GM21390 (cell line): ENCODE measurements around the gene CDKN1B.
A peak's percentile ranks its signal among the peaks of the same experiment; 100 is the strongest.

Source experiments
- ATAC-seq: cut with Tn5 transposase; IDR thresholded peaks from one replicate; pipeline ENCODE4 v1.9.1; 2021; ENCODE audit not compliant: unreplicated experiment

Gene CDKN1B

GRCh38 chr12:12700254-12700653 is 16.9 kb upstream of the CDKN1B start:
- no peak for ATAC-seq

GRCh38 chr12:12701457-12701856 is 15.7 kb upstream of the CDKN1B start:
- ATAC-seq = no peak

GRCh38 chr12:12704593-12705230 is 12.5 kb upstream of the CDKN1B start:
- peak; percentile 76 for ATAC-seq

DNA sequence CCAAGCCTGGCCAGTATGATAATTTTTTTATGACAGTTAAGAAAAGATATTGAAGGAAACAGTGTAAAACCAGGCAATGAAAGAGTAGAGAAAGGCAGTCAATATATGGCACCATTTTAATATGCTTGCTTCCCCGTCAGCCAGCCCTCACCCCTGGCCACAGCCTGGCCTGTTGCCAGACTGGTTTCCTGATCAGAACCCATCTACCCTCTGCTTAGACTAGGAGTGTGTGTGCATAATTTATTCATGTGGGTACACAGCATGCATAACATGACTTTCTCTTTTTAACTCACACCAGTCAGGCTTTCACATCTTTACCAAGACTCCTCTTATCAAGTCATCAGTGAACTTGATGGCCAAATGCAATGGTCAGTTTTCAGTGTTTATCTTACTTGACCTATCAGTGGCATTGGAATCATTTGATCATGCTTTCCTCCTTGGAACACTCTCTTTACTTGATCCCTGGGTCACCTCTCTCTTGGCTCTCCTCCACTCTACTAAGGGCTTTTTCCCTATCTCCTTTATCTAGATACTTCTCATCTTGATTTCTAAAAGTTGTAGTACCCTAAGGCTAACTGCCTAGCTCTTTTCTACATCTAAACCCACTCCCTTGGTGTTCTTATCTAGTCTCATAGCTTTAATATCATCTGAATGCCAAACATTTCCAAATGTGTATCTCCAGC is 11.2 kb upstream of the CDKN1B start:
- no peak for ATAC-seq

DNA sequence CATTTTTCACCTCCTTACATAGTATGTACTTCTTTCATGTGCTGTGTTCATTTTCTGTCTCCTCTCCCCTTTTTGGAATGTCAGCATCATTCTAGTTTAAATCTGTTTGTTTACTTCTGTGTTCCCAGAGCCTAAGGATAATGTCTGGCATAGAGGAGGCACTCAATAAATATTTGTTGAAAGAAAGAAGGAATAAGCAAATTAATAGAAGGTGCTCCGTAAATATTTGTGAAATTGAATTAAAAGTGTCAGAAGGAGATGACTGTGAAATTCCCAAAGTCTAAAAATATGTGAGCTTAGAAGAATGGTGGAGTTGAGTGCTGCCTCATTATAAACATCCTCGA is 3.3 kb upstream of the CDKN1B start:
- no peak for ATAC-seq

- ATAC-seq = peak; percentile 27
Measured at GRCh38 chr12:12714276-12715021, 2.7 kb upstream of the CDKN1B start.

DNA sequence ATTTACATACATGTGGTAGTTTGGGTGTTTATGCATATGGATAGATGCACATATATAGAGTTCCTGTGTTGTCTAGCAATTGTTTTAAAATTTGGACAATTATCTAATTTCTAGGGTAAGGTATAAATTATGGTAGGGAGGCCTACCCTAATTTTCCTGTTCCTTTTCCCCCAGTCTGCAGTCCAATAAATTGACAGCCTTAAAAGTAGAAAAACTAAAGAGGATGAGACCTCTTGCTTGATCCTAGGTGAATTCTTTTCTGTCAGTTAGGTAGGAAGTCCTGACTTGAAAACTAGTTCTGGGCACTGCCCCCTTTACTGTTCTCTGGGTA is 2.1 kb upstream of the CDKN1B start:
- ATAC-seq = no peak

GRCh38 chr12:12715459-12716150 is 1.6 kb upstream of the CDKN1B start:
- peak; percentile 26 for ATAC-seq

DNA sequence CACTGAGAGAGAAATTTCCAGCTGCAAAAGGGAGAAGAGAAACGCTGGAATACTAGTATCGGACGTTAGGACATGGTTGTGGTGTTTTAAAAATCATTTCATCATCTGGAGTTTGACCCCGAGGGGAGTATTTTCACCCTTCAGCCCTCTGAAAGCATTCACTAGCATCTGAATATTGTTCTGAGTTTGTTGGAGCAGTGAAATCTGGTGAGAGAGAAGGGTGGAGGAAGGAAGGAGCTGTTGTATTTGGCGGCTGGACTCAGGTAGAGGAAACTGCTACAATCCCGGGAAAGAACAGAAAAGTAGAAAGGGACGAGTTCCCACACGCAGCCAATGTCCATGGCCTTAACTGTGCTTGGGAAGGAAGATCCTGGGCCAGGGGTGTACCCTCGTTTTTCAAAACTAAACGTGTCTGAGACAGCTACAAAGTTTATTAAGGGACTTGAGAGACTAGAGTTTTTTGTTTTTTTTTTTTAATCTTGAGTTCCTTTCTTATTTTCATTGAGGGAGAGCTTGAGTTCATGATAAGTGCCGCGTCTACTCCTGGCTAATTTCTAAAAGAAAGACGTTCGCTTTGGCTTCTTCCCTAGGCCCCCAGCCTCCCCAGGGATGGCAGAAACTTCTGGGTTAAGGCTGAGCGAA is 896 bp upstream of the CDKN1B start:
- ATAC-seq = no peak

- ATAC-seq = no peak
Measured at GRCh38 chr12:12717586-12718380, 615 bp downstream of the CDKN1B start.

- ATAC-seq = no peak
Measured at GRCh38 chr12:12718381-12718759, 1.2 kb downstream of the CDKN1B start.

DNA sequence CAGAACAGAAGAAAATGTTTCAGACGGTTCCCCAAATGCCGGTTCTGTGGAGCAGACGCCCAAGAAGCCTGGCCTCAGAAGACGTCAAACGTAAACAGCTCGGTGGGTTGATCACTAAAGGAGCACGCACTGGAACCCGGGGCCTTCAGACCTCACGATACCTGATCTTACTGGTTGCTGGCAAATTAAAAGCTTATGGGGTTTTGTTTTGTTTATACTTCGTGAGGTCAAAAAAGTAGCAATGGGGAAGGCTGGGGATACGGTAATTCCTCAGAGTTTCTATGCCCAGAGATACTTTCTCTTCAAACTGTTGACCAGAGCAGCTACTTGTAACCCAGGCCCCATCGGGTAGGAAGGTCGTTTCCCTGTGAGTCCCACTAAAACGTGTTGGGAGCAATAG is 1.7 kb downstream of the CDKN1B start:
- no peak for ATAC-seq

DNA sequence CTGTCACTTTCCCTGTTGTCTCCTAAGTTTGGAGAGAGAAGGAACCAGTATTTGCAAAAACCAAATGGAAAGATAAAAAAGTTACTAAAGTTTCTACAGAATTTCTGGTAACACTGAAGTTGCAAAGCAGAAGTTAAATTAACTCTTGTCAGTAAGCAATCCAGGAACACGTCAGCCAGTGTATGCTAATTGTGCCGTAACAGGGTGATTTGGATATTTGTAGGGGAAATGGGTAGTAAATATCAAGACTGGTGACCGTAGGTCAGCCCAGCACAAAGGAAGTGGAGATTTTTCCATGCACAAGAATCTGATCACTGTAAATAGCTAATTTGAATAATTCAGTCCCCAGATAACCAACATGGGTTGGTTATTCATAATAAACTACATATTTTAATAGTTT is 2.3 kb downstream of the CDKN1B start:
- ATAC-seq = no peak

DNA sequence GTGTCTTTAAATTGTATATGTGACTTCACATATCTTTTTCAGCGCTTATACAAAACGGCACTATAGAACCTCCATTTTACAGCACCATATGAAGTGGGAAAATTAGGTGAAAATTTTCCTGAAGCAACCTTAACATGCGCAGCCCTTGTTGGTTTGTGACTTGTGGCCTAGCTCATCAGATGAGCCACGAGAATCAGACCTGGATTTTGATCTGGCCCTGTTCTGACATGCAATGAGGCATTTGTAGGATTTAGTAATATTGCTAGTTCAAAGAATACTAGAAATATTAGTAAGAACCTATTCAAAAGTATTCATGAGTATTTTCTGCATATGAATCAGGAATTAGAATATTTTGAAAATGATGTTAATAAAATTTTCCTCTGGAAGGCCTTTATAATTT is 2.9 kb downstream of the CDKN1B start:
- ATAC-seq = no peak

DNA sequence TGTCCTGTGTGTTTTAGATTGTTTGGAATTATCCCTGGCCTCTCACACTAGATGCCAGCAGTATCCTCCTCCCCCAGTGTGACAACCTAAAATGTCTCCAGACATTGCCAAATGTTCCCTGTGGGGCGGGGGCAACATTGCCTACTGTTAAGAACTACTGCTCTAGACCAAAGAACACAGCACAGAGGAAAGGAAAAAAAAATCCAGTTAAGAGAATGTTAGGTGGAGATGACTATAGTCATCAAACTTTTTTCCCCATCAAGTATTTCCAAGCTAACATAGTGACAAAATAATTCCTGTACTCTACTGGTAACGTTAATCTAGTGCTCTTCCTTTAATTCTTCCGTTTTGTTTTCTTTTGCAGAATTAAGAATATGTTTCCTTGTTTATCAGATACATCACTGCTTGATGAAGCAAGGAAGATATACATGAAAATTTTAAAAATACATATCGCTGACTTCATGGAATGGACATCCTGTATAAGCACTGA is 3.5 kb downstream of the CDKN1B start:
- no peak for ATAC-seq

DNA sequence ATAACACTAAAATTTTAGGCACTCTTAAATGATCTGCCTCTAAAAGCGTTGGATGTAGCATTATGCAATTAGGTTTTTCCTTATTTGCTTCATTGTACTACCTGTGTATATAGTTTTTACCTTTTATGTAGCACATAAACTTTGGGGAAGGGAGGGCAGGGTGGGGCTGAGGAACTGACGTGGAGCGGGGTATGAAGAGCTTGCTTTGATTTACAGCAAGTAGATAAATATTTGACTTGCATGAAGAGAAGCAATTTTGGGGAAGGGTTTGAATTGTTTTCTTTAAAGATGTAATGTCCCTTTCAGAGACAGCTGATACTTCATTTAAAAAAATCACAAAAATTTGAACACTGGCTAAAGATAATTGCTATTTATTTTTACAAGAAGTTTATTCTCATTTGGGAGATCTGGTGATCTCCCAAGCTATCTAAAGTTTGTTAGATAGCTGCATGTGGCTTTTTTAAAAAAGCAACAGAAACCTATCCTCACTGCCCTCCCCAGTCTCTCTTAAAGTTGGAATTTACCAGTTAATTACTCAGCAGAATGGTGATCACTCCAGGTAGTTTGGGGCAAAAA is 4.1 kb downstream of the CDKN1B start:
- ATAC-seq = no peak

GRCh38 chr12:12721814-12722434 is 4.8 kb downstream of the CDKN1B start:
- ATAC-seq = no peak

DNA sequence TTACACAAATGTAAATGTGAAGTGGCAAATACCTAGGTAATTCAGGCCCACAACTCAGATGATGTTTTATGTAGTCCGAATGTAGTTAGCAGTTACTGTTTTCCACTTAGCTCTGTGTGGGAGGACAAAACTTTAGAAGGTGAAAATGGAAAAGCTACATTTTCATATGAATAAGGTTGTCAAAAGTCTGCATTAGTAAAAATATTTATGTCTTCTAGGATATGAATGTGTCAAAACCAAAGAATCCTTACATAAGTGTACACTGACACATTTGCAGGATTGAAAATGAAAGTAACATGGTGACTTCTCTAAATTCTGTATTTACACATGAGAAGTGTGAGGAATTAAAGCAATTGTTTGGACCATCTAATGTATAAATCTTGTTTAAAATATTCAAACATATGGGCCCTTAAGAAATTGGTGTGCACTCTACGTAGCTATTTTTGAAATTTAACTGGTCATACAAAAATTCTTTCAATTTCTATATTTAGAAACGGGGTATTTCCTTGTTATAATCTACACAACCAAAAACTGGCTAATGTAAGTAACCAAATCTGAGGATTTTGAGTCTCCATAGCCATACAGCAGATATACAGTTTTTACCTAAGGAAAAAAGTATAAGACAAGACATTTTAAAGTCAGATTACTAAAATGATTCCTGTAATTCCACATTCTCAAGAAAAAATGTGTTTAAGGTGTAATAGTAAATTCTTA is 5.4 kb downstream of the CDKN1B start:
- no peak for ATAC-seq

DNA sequence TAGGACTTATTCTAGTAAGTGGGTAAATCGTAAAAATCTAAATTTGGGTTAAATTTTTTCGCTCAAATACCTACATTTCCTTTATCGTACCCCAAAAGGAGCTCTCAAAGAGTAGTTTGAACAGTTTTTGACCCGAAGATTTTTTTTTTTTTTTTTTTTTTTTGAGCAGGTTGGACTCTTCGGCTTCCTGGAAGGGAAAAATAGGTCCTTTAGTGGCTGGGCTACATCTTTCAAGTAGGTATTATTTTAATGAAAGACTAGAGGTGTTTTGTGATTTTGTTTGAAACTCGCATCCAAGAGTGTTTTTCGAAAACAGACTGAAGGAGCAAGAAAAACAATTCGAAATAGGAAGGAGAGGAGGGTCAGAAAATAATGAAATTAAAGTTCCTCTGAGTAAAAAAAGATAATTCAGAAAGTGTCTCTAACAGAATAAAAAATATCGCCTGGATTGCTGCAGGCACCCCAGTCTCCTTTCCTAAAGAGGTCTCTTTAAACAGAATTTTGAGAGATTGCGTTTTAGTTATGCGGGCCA is 6.0 kb downstream of the CDKN1B start:
- ATAC-seq = no peak
